ENCODE results near the gene MRC2.

DNA sequence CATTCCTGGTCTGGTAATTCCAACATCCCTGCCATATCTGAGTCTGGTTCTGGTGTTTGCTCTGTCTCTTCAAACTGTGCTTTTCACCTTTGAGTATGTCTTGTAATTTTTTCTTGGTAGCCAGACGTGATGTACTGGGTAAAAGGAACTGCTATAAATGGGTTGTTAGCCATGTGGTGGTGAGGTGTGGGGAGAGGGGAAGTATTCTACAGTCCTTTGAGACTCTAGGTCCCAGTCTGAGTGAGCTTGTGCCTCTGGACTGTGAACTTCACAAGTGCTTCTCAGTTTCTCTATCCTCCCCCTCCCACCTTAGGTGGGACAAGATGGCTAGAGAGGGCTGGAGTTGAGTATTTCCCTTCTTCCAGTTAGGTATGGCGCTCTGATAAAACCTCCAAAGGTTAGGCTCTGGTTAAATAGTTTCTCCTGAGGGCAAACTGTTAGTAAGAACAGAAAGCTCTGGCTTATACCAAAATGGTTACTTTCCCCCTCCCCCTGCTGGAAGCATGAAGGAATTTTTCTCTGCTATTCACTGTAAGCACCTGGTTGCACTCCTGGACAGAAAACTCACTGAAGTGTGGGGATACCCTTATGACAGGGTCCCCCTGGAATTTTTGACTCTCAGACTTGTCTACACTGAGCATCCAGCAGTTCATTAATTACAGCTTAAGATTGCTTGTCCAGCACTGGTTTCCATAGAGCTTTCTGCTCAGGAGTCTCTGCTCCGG, 92.8 kb downstream of the MRC2 start:
- no peak for TF ChIP-seq NFRKB (IDR thresholded peaks at IDR 0.05)
- no peak for TF ChIP-seq SP1 (IDR thresholded peaks at IDR 0.05)
- TF ChIP-seq FOXA1 (IDR thresholded peaks at IDR 0.05), result no peak
- no peak for TF ChIP-seq L3MBTL2 (conservative IDR thresholded peaks at IDR 0.05)
- TF ChIP-seq ELF4 (IDR thresholded peaks at IDR 0.05), result no peak
- TF ChIP-seq FOXM1 (IDR thresholded peaks at IDR 0.05; ENCODE audit: borderline replicate concordance), result no peak
- no peak for TF ChIP-seq SUZ12 (IDR thresholded peaks at IDR 0.05)
- no peak for TF ChIP-seq BHLHE40 (IDR thresholded peaks at IDR 0.05; ENCODE audit: borderline replicate concordance)
- TF ChIP-seq TARDBP (IDR thresholded peaks at IDR 0.05), result no peak
- TF ChIP-seq, protein P1, sequence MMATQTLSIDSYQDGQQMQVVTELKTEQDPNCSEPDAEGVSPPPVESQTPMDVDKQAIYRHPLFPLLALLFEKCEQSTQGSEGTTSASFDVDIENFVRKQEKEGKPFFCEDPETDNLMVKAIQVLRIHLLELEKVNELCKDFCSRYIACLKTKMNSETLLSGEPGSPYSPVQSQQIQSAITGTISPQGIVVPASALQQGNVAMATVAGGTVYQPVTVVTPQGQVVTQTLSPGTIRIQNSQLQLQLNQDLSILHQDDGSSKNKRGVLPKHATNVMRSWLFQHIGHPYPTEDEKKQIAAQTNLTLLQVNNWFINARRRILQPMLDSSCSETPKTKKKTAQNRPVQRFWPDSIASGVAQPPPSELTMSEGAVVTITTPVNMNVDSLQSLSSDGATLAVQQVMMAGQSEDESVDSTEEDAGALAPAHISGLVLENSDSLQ (IDR thresholded peaks at IDR 0.05), result no peak

All from HEK293T (cell line).